ENCODE data around the gene SH3PXD2B. TPM values are rescaled to one million over a fixed set of nuclear protein-coding genes. Genes with fewer than 3 reads are reported as not detected.

Gene SH3PXD2B
- total RNA-seq, 1 donor from 2014 or later, result 46.2 TPM

- ATAC-seq (no peak), DNase-seq (no peak)
- no peak for TF ChIP-seq CTCF (IDR thresholded peaks at IDR 0.05)
- H3K4me3 ChIP-seq, result no peak overlapping the region
- intact Hi-C loops (cut with DNase I), result no loop called here
- H3K9me3 ChIP-seq, result no peaks in the 10 kb centered on the region
- no peaks in the 10 kb centered on the region for H3K27me3 ChIP-seq
- H3K27ac ChIP-seq, result no peak overlapping the region
- H3K36me3 ChIP-seq, result no peaks in the 10 kb centered on the region
- peaks cover 14% of the 10 kb centered on the region for H3K4me1 ChIP-seq
Measured at GRCh38 chr5:172276214-172276613, 178.1 kb downstream of the SH3PXD2B start.

Other genes with a start within 250 kb of the SH3PXD2B start
- gene UBTD2, start 170.8 kb downstream of the SH3PXD2B start, total RNA-seq, result 18.8 TPM
- gene NEURL1B, start 186.7 kb upstream of the SH3PXD2B start, total RNA-seq, result 25.0 TPM